ENCODE results near the gene ANKH.

DNA sequence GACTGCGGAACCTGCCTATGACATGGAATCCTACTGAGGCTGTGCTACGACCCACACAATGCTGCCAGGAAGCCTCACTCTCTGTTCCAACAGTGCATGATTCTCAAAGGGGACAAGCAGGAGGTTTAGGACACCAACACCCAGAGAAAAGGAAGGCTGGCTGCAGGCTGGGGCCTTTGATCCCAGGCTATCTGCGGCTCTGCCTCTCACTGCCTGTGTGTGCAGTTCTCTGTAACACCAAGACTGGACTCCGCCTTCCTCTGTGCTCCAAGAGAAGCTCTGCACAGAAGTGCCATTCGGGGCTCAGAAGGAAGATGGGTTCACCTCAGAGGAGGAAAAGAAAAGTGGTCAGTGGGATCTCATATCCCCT, 20.5 kb downstream of the ANKH start:
- TF ChIP-seq EP300 (IDR thresholded peaks at IDR 0.05), result no peak
- no peak for TF ChIP-seq POLR2A (IDR thresholded peaks at IDR 0.05)
- TF ChIP-seq, protein P1, sequence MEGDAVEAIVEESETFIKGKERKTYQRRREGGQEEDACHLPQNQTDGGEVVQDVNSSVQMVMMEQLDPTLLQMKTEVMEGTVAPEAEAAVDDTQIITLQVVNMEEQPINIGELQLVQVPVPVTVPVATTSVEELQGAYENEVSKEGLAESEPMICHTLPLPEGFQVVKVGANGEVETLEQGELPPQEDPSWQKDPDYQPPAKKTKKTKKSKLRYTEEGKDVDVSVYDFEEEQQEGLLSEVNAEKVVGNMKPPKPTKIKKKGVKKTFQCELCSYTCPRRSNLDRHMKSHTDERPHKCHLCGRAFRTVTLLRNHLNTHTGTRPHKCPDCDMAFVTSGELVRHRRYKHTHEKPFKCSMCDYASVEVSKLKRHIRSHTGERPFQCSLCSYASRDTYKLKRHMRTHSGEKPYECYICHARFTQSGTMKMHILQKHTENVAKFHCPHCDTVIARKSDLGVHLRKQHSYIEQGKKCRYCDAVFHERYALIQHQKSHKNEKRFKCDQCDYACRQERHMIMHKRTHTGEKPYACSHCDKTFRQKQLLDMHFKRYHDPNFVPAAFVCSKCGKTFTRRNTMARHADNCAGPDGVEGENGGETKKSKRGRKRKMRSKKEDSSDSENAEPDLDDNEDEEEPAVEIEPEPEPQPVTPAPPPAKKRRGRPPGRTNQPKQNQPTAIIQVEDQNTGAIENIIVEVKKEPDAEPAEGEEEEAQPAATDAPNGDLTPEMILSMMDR (IDR thresholded peaks at IDR 0.05), result no peak
- TF ChIP-seq POLR2AphosphoS5 (IDR thresholded peaks at IDR 0.05), result no peak
